H9 (cell line): ENCODE data around the gene RASSF7. TPM values are rescaled to one million over a fixed set of nuclear protein-coding genes. Genes with fewer than 3 reads are reported as not detected.

Experiments
- DNase-seq: peaks from one replicate; pipeline ENCODE4 v3.0.0-alpha.2; 2017
- H2AFZ ChIP-seq: one replicate; pipeline ENCODE4 v1.6.1; 2013; ENCODE audit warnings: mild to moderate bottlenecking, low read length, control low read depth, moderate library complexity
- H2AK5ac ChIP-seq: 2 replicates; pipeline ENCODE4 v1.6.1; 2013; ENCODE audit warnings: low read length, control low read depth, mixed read lengths; ENCODE audit not compliant: insufficient read length
- H2BK120ac ChIP-seq: one replicate; pipeline ENCODE4 v1.6.1; 2013; ENCODE audit warnings: low read depth, mild to moderate bottlenecking, low read length, control low read depth, inconsistent platforms; ENCODE audit not compliant: poor library complexity, severe bottlenecking
- H2BK12ac ChIP-seq: 2 replicates; pipeline ENCODE4 v1.6.1; 2013; ENCODE audit warnings: low read length, control low read depth, mixed read lengths, low read depth; ENCODE audit not compliant: insufficient read length
- H2BK15ac ChIP-seq: 2 replicates; pipeline ENCODE4 v1.6.1; 2013; ENCODE audit warnings: low read depth, low read length, control low read depth
- H2BK20ac ChIP-seq: one replicate; pipeline ENCODE4 v1.6.1; 2013; ENCODE audit warnings: low read depth, mild to moderate bottlenecking, low read length, control low read depth, inconsistent platforms; ENCODE audit not compliant: poor library complexity, severe bottlenecking
- H2BK5ac ChIP-seq: 2 replicates; pipeline ENCODE4 v1.6.1; 2013; ENCODE audit warnings: low read length, control low read depth, mixed read lengths; ENCODE audit not compliant: insufficient read length
- H3K14ac ChIP-seq: 2 replicates; pipeline ENCODE4 v1.6.1; 2013; ENCODE audit warnings: low read length, control low read depth; ENCODE audit not compliant: insufficient read depth
- H3K18ac ChIP-seq: 2 replicates; pipeline ENCODE4 v1.6.1; 2013; ENCODE audit warnings: low read depth, mild to moderate bottlenecking, mixed read lengths, low read length, control low read depth; ENCODE audit not compliant: insufficient read length
- H3K23ac ChIP-seq: 2 replicates; pipeline ENCODE4 v1.6.1; 2013; ENCODE audit warnings: low read length, control low read depth, mixed read lengths, low read depth; ENCODE audit not compliant: insufficient read length
- H3K23me2 ChIP-seq: 2 replicates; pipeline ENCODE4 v1.6.1; 2013; ENCODE audit warnings: low read depth, mild to moderate bottlenecking, mixed read lengths, low read length, control low read depth; ENCODE audit not compliant: insufficient read length, poor library complexity, severe bottlenecking
- H3K27ac ChIP-seq: 2 replicates; pipeline ENCODE4 v1.5.1; 2013; ENCODE audit warnings: low read length, control low read depth, mixed read lengths, low read depth; ENCODE audit not compliant: insufficient read length
- H3K27me3 ChIP-seq: 2 replicates; pipeline ENCODE4 v1.6.1; 2013; ENCODE audit warnings: low read length, control low read depth, inconsistent platforms; ENCODE audit not compliant: insufficient read depth
- H3K4ac ChIP-seq: 2 replicates; pipeline ENCODE4 v1.6.1; 2013; ENCODE audit warnings: low read depth, mild to moderate bottlenecking, control low read depth, inconsistent platforms, low read length, moderate library complexity
- H3K4me1 ChIP-seq: 2 replicates; pipeline ENCODE4 v1.6.1; 2013; ENCODE audit warnings: low read length, control low read depth, inconsistent platforms; ENCODE audit not compliant: insufficient read depth
- H3K4me2 ChIP-seq: 2 replicates; pipeline ENCODE4 v1.6.1; 2013; ENCODE audit warnings: low read length, control low read depth, mixed read lengths; ENCODE audit not compliant: insufficient read length, insufficient read depth
- H3K56ac ChIP-seq: 2 replicates; pipeline ENCODE4 v1.6.1; 2013; ENCODE audit warnings: low read depth, mild to moderate bottlenecking, mixed read lengths, low read length, control low read depth; ENCODE audit not compliant: insufficient read length
- H3K79me1 ChIP-seq: 2 replicates; pipeline ENCODE4 v1.6.1; 2013; ENCODE audit warnings: low read depth, mild to moderate bottlenecking, moderate library complexity, low read length, control low read depth, inconsistent platforms; ENCODE audit not compliant: insufficient read depth, poor library complexity, severe bottlenecking
- H3K79me2 ChIP-seq: 2 replicates; pipeline ENCODE4 v1.6.1; 2013; ENCODE audit warnings: low read length, control low read depth, inconsistent platforms; ENCODE audit not compliant: insufficient read depth
- H3K9ac ChIP-seq: 2 replicates; pipeline ENCODE4 v1.6.1; 2013; ENCODE audit warnings: low read length, control low read depth, mixed read lengths; ENCODE audit not compliant: insufficient read length; ENCODE audit errors: extremely low read depth
- H3K9me3 ChIP-seq: one replicate; pipeline ENCODE4 v1.6.1; 2013; ENCODE audit warnings: low read depth, low read length, inconsistent platforms; ENCODE audit not compliant: control insufficient read depth
- H3T11ph ChIP-seq: one replicate; pipeline ENCODE4 v1.6.1; 2013; ENCODE audit warnings: mild to moderate bottlenecking, low read length, control low read depth, inconsistent platforms
- H4K20me1 ChIP-seq: one replicate; pipeline ENCODE4 v1.6.1; 2013; ENCODE audit not compliant: control insufficient read depth, insufficient read length, insufficient read depth
- H4K5ac ChIP-seq: 2 replicates; pipeline ENCODE4 v1.6.1; 2013; ENCODE audit warnings: low read depth, mild to moderate bottlenecking, mixed read lengths, low read length, control low read depth; ENCODE audit not compliant: insufficient read length
- H4K8ac ChIP-seq: replicated peaks from 2 replicates; pipeline ENCODE4 v1.6.1; 2013; ENCODE audit warnings: low read length, control low read depth, mixed read lengths, low read depth; ENCODE audit not compliant: insufficient read length
- H4K91ac ChIP-seq: 2 replicates; pipeline ENCODE4 v1.6.1; 2013; ENCODE audit warnings: low read depth, mild to moderate bottlenecking, moderate library complexity, mixed read lengths, low read length, control low read depth; ENCODE audit not compliant: insufficient read length
- H3K27ac Mint-ChIP-seq, 3 experiments: 2 replicates in 2 of 3; 3 replicates in 1 of 3; pipeline ENCODE4 v1.8.0; 2020 to 2021; ENCODE audit warnings: mixed read lengths in 3 of 3, mild to moderate bottlenecking in 1 of 3, moderate library complexity in 1 of 3
- H3K27me3 Mint-ChIP-seq: 2 replicates; pipeline ENCODE4 v1.8.0; 2021; ENCODE audit warnings: low read depth, mild to moderate bottlenecking, moderate library complexity, mixed read lengths
- H3K36me3 Mint-ChIP-seq, 3 experiments: 2 replicates in 2 of 3; 3 replicates in 1 of 3; pipeline ENCODE4 v1.8.0; 2020 to 2021; ENCODE audit warnings: low read depth in 3 of 3, mixed read lengths in 3 of 3; ENCODE audit not compliant: insufficient read depth in 1 of 3
- H3K4me1 Mint-ChIP-seq, 2 experiments: 2 replicates each; pipeline ENCODE4 v1.8.0; 2020; ENCODE audit warnings: mixed read lengths in 2 of 2
- H3K4me3 Mint-ChIP-seq, 2 experiments: 2 replicates in 1 of 2; 3 replicates in 1 of 2; pipeline ENCODE4 v1.8.0; 2020 to 2021; ENCODE audit warnings: mild to moderate bottlenecking in 2 of 2, mixed read lengths in 2 of 2, moderate library complexity in 1 of 2
- H3K9me3 Mint-ChIP-seq, 2 experiments: 2 replicates in 1 of 2; 3 replicates in 1 of 2; pipeline ENCODE4 v1.8.0; 2020; ENCODE audit warnings: mild to moderate bottlenecking in 2 of 2, mixed read lengths in 2 of 2, moderate library complexity in 1 of 2
- WGBS: extraction: QIAGEN DNeasy Blood & Tissue Kit; methylation state at CpG from one replicate; pipeline ENCODE4 v1.1.7; 2013; ENCODE audit warnings: missing lambda C conversion rate, low lambda C conversion rate, mixed read lengths; ENCODE audit not compliant: insufficient read length; ENCODE audit errors: extremely low coverage; 5-methylcytosine and 5-hydroxymethylcytosine counted together
- total RNA-seq: library from RNA; stranded (reverse); gene quantifications from 2 replicates; pipeline ENCODE4 v1.2.1, GENCODE V29; 2021
- TF ChIP-seq, protein P1 (sequence below): fragments of 200-600 bp; sonication (generic); conservative IDR thresholded peaks from 3 replicates; pipeline ENCODE4 v1.8.0; 2021; ENCODE audit warnings: antibody characterized with exemption, mild to moderate bottlenecking

RASSF7 gene
- total RNA-seq, 1 experiment from 2014 or later, result 26.3 TPM

DNA sequence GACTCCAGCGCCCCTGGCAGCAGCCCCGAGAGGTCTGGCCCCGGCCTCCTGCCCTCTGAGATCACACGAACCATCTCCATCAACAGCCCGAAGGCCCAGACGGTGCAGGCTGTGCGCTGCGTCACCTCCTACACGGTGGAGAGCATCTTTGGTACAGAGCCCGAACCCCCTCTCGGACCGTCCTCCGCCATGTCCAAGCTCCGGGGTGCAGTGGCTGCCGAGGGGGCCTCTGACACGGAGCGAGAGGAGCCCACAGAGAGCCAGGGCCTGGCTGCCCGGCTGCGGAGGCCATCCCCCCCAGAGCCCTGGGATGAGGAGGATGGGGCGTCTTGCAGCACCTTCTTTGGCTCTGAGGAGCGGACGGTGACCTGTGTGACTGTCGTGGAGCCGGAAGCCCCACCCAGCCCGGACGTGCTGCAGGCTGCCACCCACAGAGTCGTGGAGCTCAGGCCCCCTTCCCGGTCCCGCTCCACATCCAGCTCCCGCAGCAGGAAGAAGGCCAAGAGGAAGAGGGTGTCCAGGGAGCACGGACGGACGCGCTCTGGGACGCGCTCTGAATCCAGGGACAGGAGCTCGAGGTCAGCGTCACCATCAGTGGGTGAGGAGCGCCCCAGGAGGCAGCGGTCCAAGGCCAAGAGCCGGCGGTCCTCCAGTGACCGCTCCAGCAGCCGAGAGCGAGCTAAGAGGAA is 47.3 kb downstream of the RASSF7 start:
- Histone ChIP-seq H3K14ac (no peak overlapping the region), H2BK20ac (no peak overlapping the region), H3K23ac (no peak overlapping the region), H3K4me2 (no peak overlapping the region), H3K23me2 (no peaks in the 10 kb centered on the region), H3K79me2 (no peaks in the 10 kb centered on the region), H4K8ac (no peak overlapping the region), H3T11ph (no peak overlapping the region), H4K5ac (no peak overlapping the region), H3K4ac (no peak overlapping the region), H2AK5ac (no peak overlapping the region), H2AFZ (no peak overlapping the region), H3K9ac (no peak overlapping the region), H2BK15ac (no peak overlapping the region), H3K9me3 (no peaks in the 10 kb centered on the region), H2BK12ac (no peak overlapping the region), H3K56ac (no peak overlapping the region), H3K79me1 (no peaks in the 10 kb centered on the region), H3K4me1 (no peaks in the 10 kb centered on the region), H4K91ac (no peak overlapping the region), H3K27ac (no peak overlapping the region), H4K20me1 (peaks cover 3% of the 10 kb centered on the region), H2BK5ac (no peak overlapping the region), H2BK120ac (no peak overlapping the region), H3K18ac (no peak overlapping the region), H3K27me3 (no peaks in the 10 kb centered on the region)
- H3K9me3 Mint-ChIP-seq, result no peaks in the 10 kb centered on the region
- H3K4me1 Mint-ChIP-seq, result peaks cover 3 to 4% of the 10 kb centered on the region in 2 experiments; a peak in 1 of 4 replicates
- H3K27ac Mint-ChIP-seq, result peak overlapping the region in 2 of 3 experiments; percentile 39 to 84; a peak in 4 of 7 replicates
- H3K27me3 Mint-ChIP-seq, result no peaks in the 10 kb centered on the region
- TF ChIP-seq, protein P1, sequence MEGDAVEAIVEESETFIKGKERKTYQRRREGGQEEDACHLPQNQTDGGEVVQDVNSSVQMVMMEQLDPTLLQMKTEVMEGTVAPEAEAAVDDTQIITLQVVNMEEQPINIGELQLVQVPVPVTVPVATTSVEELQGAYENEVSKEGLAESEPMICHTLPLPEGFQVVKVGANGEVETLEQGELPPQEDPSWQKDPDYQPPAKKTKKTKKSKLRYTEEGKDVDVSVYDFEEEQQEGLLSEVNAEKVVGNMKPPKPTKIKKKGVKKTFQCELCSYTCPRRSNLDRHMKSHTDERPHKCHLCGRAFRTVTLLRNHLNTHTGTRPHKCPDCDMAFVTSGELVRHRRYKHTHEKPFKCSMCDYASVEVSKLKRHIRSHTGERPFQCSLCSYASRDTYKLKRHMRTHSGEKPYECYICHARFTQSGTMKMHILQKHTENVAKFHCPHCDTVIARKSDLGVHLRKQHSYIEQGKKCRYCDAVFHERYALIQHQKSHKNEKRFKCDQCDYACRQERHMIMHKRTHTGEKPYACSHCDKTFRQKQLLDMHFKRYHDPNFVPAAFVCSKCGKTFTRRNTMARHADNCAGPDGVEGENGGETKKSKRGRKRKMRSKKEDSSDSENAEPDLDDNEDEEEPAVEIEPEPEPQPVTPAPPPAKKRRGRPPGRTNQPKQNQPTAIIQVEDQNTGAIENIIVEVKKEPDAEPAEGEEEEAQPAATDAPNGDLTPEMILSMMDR, result no peak
- DNase-seq, result no peak
- peaks cover 28 to 77% (median 70%) of the 10 kb centered on the region in 3 experiments for H3K36me3 Mint-ChIP-seq
- WGBS, result no CpG with 5 or more reads among the region's 45 CpGs
- H3K4me3 Mint-ChIP-seq, result no peak overlapping the region
